ENCODE data around the gene UPF2.

Gene UPF2

GRCh38 chr10:11927746-11928145 is 114.9 kb downstream of the UPF2 start:
- no peak for TF ChIP-seq CTCF (conservative IDR thresholded peaks at IDR 0.05; ENCODE audit: control insufficient read depth, insufficient read depth, low read depth, low read length)
- DNase-seq (ENCODE audit: low read depth): no peak

GRCh38 chr10:11921800-11922392 is 120.7 kb downstream of the UPF2 start:
- no peak for TF ChIP-seq CTCF (conservative IDR thresholded peaks at IDR 0.05; ENCODE audit: control insufficient read depth, insufficient read depth, low read depth, low read length)
- no peak for DNase-seq (ENCODE audit: low read depth)
- H3K4me3 ChIP-seq (ENCODE audit: control insufficient read depth, low read depth, low read length): no peak overlapping the region

More at GRCh38 chr10:11927746-11928145, 114.9 kb downstream of the UPF2 start:
- no peak overlapping the region for H3K4me3 ChIP-seq (ENCODE audit: control insufficient read depth, low read depth, low read length)

GRCh38 chr10:11919271-11919670 is 123.3 kb downstream of the UPF2 start:
- no peak overlapping the region for H3K4me3 ChIP-seq (ENCODE audit: control insufficient read depth, low read depth, low read length)
- DNase-seq (ENCODE audit: low read depth): no peak
- no peak for TF ChIP-seq CTCF (conservative IDR thresholded peaks at IDR 0.05; ENCODE audit: control insufficient read depth, insufficient read depth, low read depth, low read length)

GRCh38 chr10:11918384-11918783 is 124.2 kb downstream of the UPF2 start:
- TF ChIP-seq CTCF (conservative IDR thresholded peaks at IDR 0.05; ENCODE audit: control insufficient read depth, insufficient read depth, low read depth, low read length): no peak
- no peak for DNase-seq (ENCODE audit: low read depth)

GRCh38 chr10:11913079-11913641 is 129.4 kb downstream of the UPF2 start:
- no peak overlapping the region for H3K4me3 ChIP-seq (ENCODE audit: control insufficient read depth, low read depth, low read length)
- TF ChIP-seq CTCF (conservative IDR thresholded peaks at IDR 0.05; ENCODE audit: control insufficient read depth, insufficient read depth, low read depth, low read length): no peak
- no peak for DNase-seq (ENCODE audit: low read depth)

More at GRCh38 chr10:11918384-11918783, 124.2 kb downstream of the UPF2 start:
- no peak overlapping the region for H3K4me3 ChIP-seq (ENCODE audit: control insufficient read depth, low read depth, low read length)

GRCh38 chr10:11910102-11910501 is 132.5 kb downstream of the UPF2 start:
- H3K4me3 ChIP-seq (ENCODE audit: control insufficient read depth, low read depth, low read length): no peak overlapping the region
- no peak for TF ChIP-seq CTCF (conservative IDR thresholded peaks at IDR 0.05; ENCODE audit: control insufficient read depth, insufficient read depth, low read depth, low read length)
- no peak for DNase-seq (ENCODE audit: low read depth)
